Keratinocyte (primary cell): ENCODE measurements around the gene RELL1. TPM values are rescaled to one million over a fixed set of nuclear protein-coding genes. Genes with fewer than 3 reads are reported as not detected.

Experiments used
- DNase-seq: peaks from one replicate; pipeline ENCODE4 v3.0.0-alpha.2; 2011; ENCODE audit warnings: low read depth, missing footprints, low spot score
- FAIRE-seq: peaks from 2 replicates; lab custom pipeline; 2011; peaks lifted over from hg19 to GRCh38; lab: Jason Lieb, UNC
- H2AFZ ChIP-seq: 2 replicates; pipeline ENCODE4 v1.6.0; 2012; ENCODE audit warnings: low read length, control low read depth, inconsistent platforms; ENCODE audit not compliant: control insufficient read depth
- H3K27ac ChIP-seq: 2 replicates; pipeline ENCODE4 v1.5.1; 2011; ENCODE audit warnings: low read length; ENCODE audit not compliant: control insufficient read depth, insufficient read depth
- H3K27me3 ChIP-seq: 3 replicates; pipeline ENCODE4 v1.6.0; 2011; ENCODE audit warnings: low read length; ENCODE audit not compliant: control insufficient read depth, insufficient read depth; ENCODE audit errors: extremely low read depth
- H3K36me3 ChIP-seq, 2 experiments: 2 replicates in 1 of 2; 3 replicates in 1 of 2; pipeline ENCODE4 v1.5.1; 2011; ENCODE audit warnings: low read length in 2 of 2, mild to moderate bottlenecking in 1 of 2; ENCODE audit not compliant: control insufficient read depth in 2 of 2, insufficient read depth in 2 of 2; ENCODE audit errors: extremely low read depth in 1 of 2
- H3K4me1 ChIP-seq: 3 replicates; pipeline ENCODE4 v1.5.1; 2011; ENCODE audit warnings: low read length; ENCODE audit not compliant: control insufficient read depth, insufficient read depth; ENCODE audit errors: extremely low read depth
- H3K4me2 ChIP-seq: 3 replicates; pipeline ENCODE4 v1.6.0; 2011; ENCODE audit warnings: low read depth, low read length; ENCODE audit not compliant: control insufficient read depth, insufficient read depth; ENCODE audit errors: extremely low read depth
- H3K4me3 ChIP-seq, 3 experiments: fragments of 200-600 bp in 1 of 3; sonication (generic) in 1 of 3; 2 replicates in 2 of 3; 3 replicates in 1 of 3; pipeline ENCODE4 v1.5.1; 2011 to 2016; ENCODE audit warnings: low read length in 3 of 3, mild to moderate bottlenecking in 3 of 3, control low read depth in 2 of 3, inconsistent platforms in 1 of 3, low read depth in 1 of 3, mixed read lengths in 1 of 3, mixed run types in 1 of 3, moderate library complexity in 1 of 3; ENCODE audit not compliant: control insufficient read depth in 2 of 3, insufficient read depth in 2 of 3; ENCODE audit errors: extremely low read depth in 1 of 3
- H3K79me2 ChIP-seq: 2 replicates; pipeline ENCODE4 v1.6.0; 2012; ENCODE audit warnings: low read length; ENCODE audit not compliant: control insufficient read depth, insufficient read depth
- H3K9ac ChIP-seq: 3 replicates; pipeline ENCODE4 v1.6.0; 2011; ENCODE audit warnings: low read length; ENCODE audit not compliant: control insufficient read depth, insufficient read depth; ENCODE audit errors: extremely low read depth
- H3K9me1 ChIP-seq: 3 replicates; pipeline ENCODE4 v1.6.0; 2011; ENCODE audit warnings: low read length; ENCODE audit not compliant: control insufficient read depth, insufficient read depth; ENCODE audit errors: extremely low read depth
- H3K9me3 ChIP-seq: 2 replicates; pipeline ENCODE4 v1.5.1; 2012; ENCODE audit warnings: low read depth, low read length; ENCODE audit not compliant: control insufficient read depth
- H4K20me1 ChIP-seq: 3 replicates; pipeline ENCODE4 v1.6.0; 2011; ENCODE audit warnings: low read length; ENCODE audit not compliant: control insufficient read depth, insufficient read depth; ENCODE audit errors: extremely low read depth
- CTCF ChIP-seq, 3 experiments: IDR thresholded peaks in 1 of 3; conservative IDR thresholded peaks in 1 of 3; optimal IDR thresholded peaks in 1 of 3; 2 replicates in 2 of 3; 3 replicates in 1 of 3; pipeline versions ENCODE3 to v1.5.1; 2011; ENCODE audit warnings: low read length in 3 of 3, mild to moderate bottlenecking in 3 of 3, moderate library complexity in 2 of 3, control low read depth in 1 of 3, inconsistent platforms in 1 of 3; ENCODE audit not compliant: insufficient read depth in 2 of 3; ENCODE audit errors: extremely low read depth in 1 of 3
- EZH2 ChIP-seq: IDR thresholded peaks from one replicate; pipeline ENCODE4 v1.6.1; 2012; ENCODE audit warnings: inconsistent platforms, mild to moderate bottlenecking, low read length, moderate library complexity
- dilution Hi-C: fragments of 300-500 bp; cut with MboI; formaldehyde crosslinking; loops from one replicate; pipeline ENCODE4 v1.7.0; 2020; ENCODE audit warnings: low sequenced_read_pairs; ENCODE audit not compliant: extremely low pct_ligation_motif_present
- polyA plus RNA-seq, 5 experiments: library from polyadenylated mRNA; depleted of rRNA in 3 of 5; stranded (reverse) in 3 of 5; stranded (forward) in 1 of 5; unstranded in 1 of 5; fragments of >200 nt; gene quantifications; 1 replicate in 1 of 5; 2 replicates in 3 of 5; 3 replicates in 1 of 5; pipeline versions ENCODE4 v1.2.1 to v1.2.3, GENCODE V29; 2011 to 2012; ENCODE audit warnings: missing spikeins in 2 of 5, low read depth in 1 of 5, low replicate concordance in 1 of 5

The RELL1 gene
- polyA plus RNA-seq, 1 donor (not counting 4 experiments of a cell fraction or from before 2014, with no cell fraction given), result 9.3 TPM

GRCh38 chr4:37680089-37680488 lies 6.1 kb downstream of the RELL1 start:
- Histone ChIP-seq H3K36me3 (peaks cover 0 to 3% of the 10 kb centered on the region in 2 experiments), H3K4me3 (no peak overlapping the region), H3K9ac (no peak overlapping the region), H3K4me1 (peaks cover 41% of the 10 kb centered on the region), H3K9me1 (peaks cover 2% of the 10 kb centered on the region), H3K27me3 (no peaks in the 10 kb centered on the region), H4K20me1 (no peaks in the 10 kb centered on the region), H3K79me2 (peaks cover 39% of the 10 kb centered on the region), H3K4me2 (no peak overlapping the region), H2AFZ (no peak overlapping the region), H3K9me3 (no peaks in the 10 kb centered on the region), H3K27ac (no peak overlapping the region)
- TF ChIP-seq EZH2 (no peak), CTCF (optimal IDR thresholded peaks at IDR 0.05 in 1 of 3, IDR thresholded peaks at IDR 0.05 in 1 of 3, conservative IDR thresholded peaks at IDR 0.05 in 1 of 3; ENCODE audit: extremely low read depth in 1 of 3, insufficient read depth in 2 of 3, low read length in 3 of 3) (no peak)
- dilution Hi-C loops, result no loop called here
- FAIRE-seq (no peak), DNase-seq (no peak)

DNA sequence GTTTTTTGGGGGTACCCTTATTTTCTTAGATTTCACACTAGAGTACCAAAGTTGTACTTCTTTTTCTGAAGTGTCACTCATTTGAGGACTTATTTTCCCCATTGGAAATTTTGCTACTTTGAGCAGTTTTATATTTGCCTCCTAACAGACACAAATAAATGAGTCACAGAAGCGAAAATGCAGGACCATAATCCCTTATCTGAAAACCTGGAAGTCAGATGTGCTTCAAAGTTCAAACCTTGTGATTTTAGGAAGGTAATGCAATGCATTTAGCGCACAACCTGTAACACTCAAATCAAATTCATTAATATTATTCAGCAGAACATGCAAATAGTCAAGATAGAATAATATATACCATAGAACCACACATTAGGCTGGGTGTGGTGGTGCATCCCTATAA lies 6.9 kb downstream of the RELL1 start:
- dilution Hi-C loops, result no loop called here
- Histone ChIP-seq H3K27me3 (no peaks in the 10 kb centered on the region), H3K36me3 (peaks cover 0 to 3% of the 10 kb centered on the region in 2 experiments), H3K4me2 (no peak overlapping the region), H2AFZ (no peak overlapping the region), H3K9ac (no peak overlapping the region), H3K4me3 (no peak overlapping the region), H3K9me3 (no peaks in the 10 kb centered on the region), H3K9me1 (peaks cover 2% of the 10 kb centered on the region), H3K4me1 (peaks cover 37% of the 10 kb centered on the region), H4K20me1 (no peaks in the 10 kb centered on the region), H3K27ac (no peak overlapping the region), H3K79me2 (peaks cover 34% of the 10 kb centered on the region)
- TF ChIP-seq EZH2 (no peak), CTCF (optimal IDR thresholded peaks at IDR 0.05 in 1 of 3, IDR thresholded peaks at IDR 0.05 in 1 of 3, conservative IDR thresholded peaks at IDR 0.05 in 1 of 3; ENCODE audit: extremely low read depth in 1 of 3, insufficient read depth in 2 of 3, low read length in 3 of 3) (no peak)
- FAIRE-seq (no peak), DNase-seq (no peak)
